ENCODE data around the gene DLG4.

Gene DLG4

GRCh38 chr17:7218166-7218565 is 1.5 kb downstream of the DLG4 start:
- no peak for TF ChIP-seq CTCF (IDR thresholded peaks at IDR 0.05; ENCODE audit: control insufficient read depth, insufficient read depth, low read depth, low read length, missing control alignments)
- no peak overlapping the region for H3K4me3 ChIP-seq (ENCODE audit: control insufficient read depth, low read depth, low read length)
- DNase-seq (ENCODE audit: low read depth) = no peak

- no peak for DNase-seq (ENCODE audit: low read depth)
These were observed 2.3 kb downstream of the DLG4 start for GRCh38 chr17:7217113-7217987.

GRCh38 chr17:7216242-7217112 is 3.2 kb downstream of the DLG4 start:
- no peak for DNase-seq (ENCODE audit: low read depth)
- H3K4me3 ChIP-seq (ENCODE audit: control insufficient read depth, low read depth, low read length) = peak overlapping the region; percentile 80
- TF ChIP-seq CTCF (IDR thresholded peaks at IDR 0.05; ENCODE audit: control insufficient read depth, insufficient read depth, low read depth, low read length, missing control alignments) = no peak

More at GRCh38 chr17:7217113-7217987, 2.3 kb downstream of the DLG4 start:
- peak overlapping the region; percentile 80 for H3K4me3 ChIP-seq (ENCODE audit: control insufficient read depth, low read depth, low read length)
- no peak for TF ChIP-seq CTCF (IDR thresholded peaks at IDR 0.05; ENCODE audit: control insufficient read depth, insufficient read depth, low read depth, low read length, missing control alignments)

GRCh38 chr17:7215652-7216180 is 3.9 kb downstream of the DLG4 start:
- peak overlapping the region; percentile 80 for H3K4me3 ChIP-seq (ENCODE audit: control insufficient read depth, low read depth, low read length)
- no peak for DNase-seq (ENCODE audit: low read depth)
- no peak for TF ChIP-seq CTCF (IDR thresholded peaks at IDR 0.05; ENCODE audit: control insufficient read depth, insufficient read depth, low read depth, low read length, missing control alignments)

GRCh38 chr17:7215136-7215638 is 4.4 kb downstream of the DLG4 start:
- peak overlapping the region; percentile 65 for H3K4me3 ChIP-seq (ENCODE audit: control insufficient read depth, low read depth, low read length)
- DNase-seq (ENCODE audit: low read depth) = no peak
- no peak for TF ChIP-seq CTCF (IDR thresholded peaks at IDR 0.05; ENCODE audit: control insufficient read depth, insufficient read depth, low read depth, low read length, missing control alignments)
